SKM-1 treated with dmso at 0.1 percent for 144 hours (cell line): ENCODE measurements around the gene RBX1.
"Not testable (repeated sequence)": the region's sequence is repeated elsewhere in the genome, so short reads cannot be mapped to it uniquely, and the experiment has no call there.

Source experiments
- DNase-seq: peaks from one replicate; lab custom pipeline; 2025; ENCODE audit not compliant: unreplicated experiment; lab: John Stamatoyannopoulos, UW

Gene RBX1

DNA sequence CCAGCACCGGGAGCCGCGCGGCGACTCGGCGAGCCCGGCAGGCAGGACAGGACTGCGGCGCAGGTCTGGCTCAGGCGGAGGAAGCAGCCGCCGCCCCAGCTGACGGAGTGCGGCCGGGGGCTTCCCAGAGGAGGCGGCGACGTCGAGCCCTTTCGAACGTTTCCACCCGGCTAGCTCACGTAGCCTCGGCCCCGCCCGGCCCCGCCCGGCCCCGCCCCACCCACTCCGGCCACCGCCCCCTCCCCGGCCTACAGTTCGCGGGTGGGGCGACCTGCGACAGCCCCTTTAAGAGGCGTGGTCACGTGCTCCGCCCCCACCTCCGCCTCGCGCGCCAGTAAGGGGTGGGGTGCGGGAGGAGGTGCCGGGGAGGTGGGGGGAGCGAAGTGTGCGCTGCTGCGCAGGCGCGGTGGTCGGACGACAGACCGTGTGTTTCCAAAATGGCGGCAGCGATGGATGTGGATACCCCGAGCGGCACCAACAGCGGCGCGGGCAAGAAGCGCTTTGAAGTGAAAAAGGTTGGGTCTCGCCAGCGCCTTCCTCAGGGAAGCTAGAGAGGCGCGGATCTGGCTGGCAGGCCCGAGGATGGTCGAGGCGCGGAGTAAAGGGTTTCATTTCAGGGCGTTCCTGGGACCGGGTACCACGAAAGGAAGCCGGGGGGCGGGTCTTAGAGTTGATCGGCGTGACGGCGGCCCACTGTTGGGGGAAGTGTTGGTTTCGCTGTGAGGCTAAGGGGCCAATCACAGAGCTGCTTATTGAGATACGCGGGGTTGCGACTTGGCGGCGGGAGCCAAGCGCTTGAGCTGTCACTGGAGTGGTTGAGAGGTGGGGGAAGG lies at the start of gene RBX1:
Gene RBX1 (plus strand): TSS at position 417 of the 833 bp plus-strand sequence. CDS start 21 bp downstream, at position 438.
- peak; percentile 96 for DNase-seq

DNA sequence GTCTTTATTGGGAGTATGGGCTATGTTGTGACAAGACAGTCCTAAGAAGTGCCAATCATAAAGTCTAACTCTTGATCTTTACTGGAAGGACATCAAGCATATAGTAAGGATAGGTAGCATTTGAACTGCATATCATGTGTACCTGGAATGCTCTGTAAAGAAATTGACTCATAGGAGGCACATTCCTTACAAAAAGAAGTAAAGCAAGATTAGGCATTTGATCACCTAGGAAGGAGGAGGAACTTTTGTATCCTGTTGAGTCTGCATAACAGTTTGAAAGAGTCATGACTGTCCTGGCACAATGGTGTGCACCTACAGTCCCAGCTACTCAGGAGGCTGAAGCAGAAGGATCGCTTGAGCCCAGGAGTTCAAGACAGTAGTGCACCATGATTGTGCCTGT lies 47.1 kb upstream of the RBX1 start:
- no peak for DNase-seq

DNA sequence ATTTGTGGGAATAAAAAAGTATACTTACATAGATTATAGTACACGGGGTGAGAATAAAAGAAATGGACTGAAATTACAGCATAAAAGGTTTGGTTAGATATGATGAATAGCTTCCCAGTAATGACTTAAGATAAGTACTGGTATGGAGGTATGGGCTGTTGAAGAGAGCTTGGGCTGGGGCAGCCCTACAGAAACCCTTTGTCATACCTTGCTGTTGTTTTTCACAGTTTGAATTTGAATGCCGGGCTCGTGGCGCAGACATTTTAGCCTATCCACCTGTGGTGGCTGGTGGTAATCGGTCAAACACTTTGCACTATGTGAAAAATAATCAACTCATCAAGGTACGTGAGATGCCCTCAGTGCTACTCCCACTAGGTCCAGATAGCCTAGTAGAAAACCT lies 42.3 kb upstream of the RBX1 start:
- no peak for DNase-seq

DNA sequence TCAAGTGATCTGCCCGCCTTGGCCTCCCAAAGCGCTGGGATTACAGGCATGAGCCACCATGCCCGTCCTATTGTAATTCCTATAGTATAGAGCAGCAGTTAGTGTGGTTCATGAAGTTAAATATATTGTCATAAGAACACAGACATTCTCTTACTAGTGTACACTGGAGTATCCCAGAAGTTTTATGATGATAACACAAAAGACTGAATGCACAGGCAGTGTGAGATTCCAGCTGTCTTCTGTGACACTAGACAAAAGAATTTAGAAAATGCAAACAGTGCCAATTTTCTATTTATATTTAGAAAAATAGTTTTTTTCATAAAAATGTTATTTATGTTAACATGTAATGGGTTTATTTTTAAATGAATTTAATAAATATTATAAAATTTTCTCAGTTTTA lies 39.4 kb upstream of the RBX1 start:
- DNase-seq, result no peak

DNA sequence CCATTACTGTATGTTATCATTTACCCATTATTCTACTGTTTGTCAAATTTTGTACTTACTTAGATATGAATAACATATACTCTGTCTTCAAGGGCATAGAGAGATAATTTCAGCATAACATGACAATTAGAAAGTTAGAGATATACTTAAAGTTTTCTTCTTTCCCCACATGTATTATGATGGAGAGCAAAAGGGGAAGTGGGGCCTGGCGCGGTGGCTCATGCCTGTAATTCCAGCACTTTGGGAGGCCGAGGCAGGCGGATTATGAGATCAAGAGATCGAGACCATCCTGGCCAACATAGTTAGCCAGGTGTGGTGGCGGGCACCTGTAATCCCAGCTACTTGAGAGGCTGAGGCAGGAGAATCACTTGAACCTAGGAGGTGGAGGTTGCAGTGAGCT lies 38.2 kb upstream of the RBX1 start:
- DNase-seq, result not testable (repeated sequence)

DNA sequence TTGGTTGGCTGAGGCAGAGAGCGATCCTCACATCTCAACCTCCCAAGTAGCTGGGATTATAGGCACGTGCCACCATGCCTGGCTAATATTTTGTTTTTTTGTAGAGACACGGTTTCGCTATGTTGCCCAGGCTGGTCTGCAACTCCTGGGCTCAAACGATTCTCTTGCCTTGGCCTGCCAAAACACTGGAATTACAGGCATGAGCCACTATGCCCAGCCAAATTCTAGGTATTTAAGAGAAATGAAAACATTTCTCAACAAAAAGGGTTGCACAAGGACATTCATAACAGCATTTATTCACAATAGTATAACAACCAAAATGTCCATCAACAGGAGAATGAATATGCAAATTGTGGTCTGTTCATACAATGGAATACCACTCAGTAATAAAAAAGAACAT lies 31.7 kb upstream of the RBX1 start:
- DNase-seq, result no peak

DNA sequence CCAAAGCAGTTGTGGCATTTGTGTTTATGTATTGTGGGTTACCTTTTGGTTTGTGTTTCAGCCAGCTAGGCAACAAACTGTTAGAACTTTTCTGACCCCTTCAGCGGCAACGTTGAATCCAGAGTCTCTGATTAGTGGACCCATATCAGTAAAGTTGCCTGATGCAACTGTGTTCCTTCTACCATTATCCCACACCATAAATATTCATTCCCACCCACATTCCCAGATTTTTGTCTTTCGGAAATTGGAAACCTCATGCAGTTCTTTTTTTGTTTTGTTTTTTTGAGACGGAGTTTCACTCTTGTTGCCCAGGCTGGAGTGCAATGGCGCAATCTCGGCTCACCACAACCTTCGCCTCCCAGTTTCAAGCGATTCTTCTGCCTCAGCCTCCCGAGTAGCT lies 30.7 kb upstream of the RBX1 start:
- DNase-seq, result no peak

DNA sequence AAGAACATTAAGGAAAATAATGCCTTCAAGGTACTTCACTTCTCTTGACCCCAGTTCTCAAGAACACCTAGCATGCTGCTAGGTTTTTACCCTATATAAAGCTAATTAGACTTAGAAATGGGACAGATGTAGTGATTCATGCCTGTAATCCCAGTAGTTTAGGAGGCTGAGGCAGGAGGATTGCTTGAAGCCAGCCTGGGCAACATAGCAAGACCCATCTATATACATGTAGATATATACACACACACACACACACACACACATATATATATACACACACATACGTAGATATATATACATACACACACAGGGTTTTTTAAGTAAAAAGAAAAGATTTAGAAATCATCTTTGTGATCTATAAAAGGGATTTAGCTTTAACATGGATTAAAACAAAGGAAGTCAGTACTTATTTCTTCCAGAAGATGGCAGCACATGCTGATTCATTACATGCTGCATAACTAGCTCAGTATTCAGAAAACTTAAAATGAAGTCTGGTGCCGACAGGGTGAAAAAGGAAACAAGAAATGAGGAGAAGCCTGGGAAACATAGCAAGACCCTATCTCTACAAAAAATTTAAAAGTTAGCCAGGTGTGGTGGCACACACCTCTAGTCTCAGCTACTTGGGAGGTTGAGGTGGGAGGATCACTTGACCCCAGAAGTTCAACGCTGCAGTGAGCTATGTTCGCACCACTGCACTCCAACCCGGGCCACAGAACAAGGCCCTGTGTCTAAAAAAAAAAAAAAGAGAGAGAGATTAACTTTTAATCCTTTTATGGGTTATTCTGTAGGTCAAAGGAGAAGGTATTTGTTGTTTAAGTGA lies 28.5 kb upstream of the RBX1 start:
- DNase-seq, result peak; percentile 77

DNA sequence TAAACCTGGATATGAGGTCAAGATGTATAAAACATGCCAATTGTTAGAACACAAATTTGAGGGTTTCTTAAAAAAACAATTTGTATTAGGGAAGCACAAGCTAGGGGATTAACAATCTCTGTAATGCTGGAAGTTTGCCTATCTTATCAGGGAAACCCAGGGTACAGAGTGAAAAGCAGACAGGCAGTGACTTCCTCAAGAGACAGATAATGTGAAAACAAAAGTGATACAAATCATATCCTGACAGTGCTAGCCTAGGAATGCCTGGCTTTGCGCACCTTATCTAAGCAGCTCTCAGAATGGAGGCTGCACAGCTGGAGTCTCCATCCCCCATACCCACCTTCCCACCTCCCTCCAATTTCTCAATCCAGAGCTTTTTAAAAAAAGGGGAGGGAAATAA lies 22.5 kb upstream of the RBX1 start:
- no peak for DNase-seq

DNA sequence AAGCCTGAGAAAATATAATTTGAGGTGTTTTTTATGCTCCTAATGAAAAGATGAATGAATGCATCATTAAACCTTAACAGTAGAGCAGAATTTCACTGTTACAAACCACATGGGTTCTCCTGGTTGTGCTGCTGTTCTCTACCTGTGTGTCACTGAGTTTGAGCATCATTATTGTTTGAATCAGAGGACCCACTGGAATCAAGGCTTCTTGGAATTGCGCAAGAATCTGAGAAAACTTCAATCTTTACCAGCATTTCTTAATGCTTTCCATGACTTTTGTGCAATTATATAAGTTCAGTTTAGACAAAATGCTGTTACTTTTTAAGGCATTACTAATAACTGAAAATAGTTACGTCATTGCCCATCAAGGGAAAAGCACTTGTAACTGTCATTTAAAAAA lies 18.8 kb upstream of the RBX1 start:
- DNase-seq, result no peak

DNA sequence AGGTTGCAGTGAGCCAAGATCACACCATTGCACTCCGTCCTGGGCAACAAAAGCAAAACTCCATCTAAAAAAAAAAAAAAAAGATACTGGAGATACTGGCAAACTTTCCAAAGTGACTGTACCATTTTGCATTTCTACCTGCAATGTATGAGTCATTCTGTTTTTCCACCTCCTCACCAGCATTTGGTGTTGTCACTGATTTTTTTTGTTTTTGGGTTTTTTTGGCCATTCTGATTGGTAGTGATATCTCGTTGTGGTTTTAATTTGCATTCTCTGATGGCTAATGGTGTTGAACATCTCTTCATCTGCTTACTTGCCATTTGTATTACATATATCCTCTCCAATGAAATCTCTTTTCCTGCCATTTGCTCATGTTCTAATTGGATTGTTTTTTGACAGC lies 12.0 kb upstream of the RBX1 start:
- no peak for DNase-seq

DNA sequence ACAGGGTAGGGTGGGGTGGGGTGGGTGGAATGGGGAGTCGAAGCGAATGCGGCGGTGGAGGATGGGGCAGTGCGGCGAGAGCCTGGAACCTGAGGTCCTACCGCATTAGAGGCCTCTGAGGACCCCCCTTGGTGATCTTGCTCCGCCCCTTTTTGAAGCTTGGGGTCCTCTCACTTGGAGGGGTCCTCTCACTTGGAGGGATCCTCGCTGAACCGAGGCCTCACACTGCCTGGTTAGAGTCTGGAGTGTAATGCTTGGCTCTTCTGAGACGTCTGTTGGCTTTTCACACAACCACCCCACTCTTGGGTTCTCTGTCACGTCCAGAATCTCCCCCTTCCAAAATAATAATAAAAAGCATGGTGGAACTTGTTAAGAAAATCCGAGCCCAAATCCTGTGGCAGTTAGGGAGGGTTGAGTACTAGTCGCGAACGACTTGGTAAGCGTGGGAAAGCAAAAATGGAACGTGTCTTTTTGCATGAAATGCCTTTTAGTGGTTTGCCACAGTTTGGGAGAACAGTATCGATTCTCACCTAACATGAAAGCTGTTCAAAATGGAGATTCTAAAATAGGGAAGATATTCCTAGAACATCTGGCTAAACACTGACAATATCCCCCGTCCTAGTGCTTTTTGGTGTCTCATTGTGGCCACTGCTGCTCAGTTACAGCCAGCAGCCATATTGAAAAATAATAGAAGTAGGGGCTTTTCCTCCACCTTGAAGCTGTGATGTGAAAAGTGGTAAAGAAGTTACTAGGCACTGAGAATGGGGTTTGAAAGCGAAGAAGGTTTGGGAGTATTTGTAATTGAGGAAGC lies 822 bp downstream of the RBX1 start:
- DNase-seq, result no peak

DNA sequence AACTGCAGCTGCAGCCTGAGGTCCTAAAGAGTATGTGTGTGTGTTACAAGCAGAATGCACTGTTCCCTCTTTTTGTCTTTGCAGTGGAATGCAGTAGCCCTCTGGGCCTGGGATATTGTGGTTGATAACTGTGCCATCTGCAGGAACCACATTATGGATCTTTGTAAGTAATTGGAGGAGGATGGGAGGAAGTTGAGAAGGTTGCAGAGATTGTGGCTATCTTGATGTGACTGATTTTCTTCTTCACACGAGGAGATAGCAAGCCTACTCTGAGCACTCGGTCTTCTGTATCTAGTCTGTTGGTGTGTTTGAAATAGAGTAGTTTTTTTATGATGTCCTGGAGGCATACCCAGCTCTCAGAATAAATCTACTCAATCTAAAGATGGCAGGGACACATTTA lies 2.3 kb downstream of the RBX1 start:
- DNase-seq, result no peak

DNA sequence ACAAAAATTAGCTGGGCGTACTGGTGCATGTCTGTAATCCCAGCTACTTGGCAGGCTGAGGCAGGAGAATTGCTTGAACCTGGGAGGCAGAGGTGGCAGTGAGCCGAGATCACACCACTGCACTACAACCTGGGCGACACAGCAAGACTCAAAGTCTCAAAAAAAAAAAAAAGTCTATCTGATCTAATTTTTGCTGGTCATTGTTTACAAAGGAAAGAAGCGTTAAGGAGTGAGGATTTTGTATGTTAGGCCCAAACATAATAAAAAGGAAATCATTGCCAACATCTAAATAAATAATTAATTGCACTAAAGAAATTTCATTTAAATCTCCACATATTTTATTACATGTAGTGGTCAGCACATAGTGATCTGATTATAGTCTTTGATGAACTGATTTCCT lies 2.9 kb downstream of the RBX1 start:
- no peak for DNase-seq

DNA sequence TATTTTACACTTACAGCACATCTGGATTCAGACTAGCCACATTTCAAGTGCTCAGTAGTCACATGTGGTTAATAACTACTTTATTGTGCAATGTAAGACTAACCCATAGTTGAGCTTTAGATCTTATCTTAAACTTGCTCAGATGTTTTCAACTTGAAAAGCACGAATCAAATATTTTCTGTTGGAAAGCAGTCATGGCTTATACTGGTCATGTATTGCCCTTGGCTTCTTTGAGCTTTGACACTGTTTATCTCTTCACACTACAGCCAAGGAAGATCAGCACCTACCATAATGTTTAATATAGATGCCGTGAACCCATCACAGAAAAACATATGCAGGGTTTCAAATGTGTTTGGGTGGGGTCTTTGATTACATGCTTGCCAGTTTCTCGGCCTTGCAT lies 4.4 kb downstream of the RBX1 start:
- no peak for DNase-seq

DNA sequence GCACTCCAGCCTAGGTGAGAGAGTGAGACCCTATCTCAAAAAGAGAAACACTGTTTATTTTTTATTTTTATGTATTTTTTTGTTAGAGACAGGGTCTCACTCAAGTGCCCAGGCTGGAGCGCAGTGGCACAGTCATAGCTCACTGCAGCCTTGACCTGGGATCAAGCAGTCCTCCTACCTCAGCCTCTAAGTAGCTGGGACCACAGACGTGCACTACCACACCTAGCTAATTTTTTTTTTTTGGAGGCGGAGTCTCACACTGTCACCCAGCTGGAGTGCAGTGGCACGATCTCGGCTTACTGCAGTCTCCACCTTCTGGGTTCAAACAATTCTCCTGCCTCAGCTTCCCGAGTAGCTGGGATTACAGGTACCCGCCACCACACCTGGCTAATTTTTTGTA lies 6.4 kb downstream of the RBX1 start:
- no peak for DNase-seq

DNA sequence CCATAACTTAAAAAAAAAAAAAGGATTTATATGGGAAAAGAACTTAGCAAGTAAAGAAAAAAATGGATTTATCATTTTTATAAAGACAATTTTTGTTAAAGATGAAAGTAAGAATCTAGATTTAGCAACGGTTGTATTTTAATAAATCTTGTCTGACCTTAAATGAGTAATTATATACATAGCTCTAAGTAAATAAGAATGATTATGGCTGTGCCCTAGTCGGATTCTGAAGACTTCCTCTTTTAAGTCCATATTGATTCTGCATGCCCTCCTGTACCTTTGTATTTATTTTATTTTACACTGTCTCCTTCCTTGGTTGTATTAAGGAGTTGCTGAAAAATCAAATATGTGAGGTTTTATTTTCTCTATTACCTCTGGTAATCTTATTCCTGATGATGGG lies 7.1 kb downstream of the RBX1 start:
- DNase-seq, result no peak

DNA sequence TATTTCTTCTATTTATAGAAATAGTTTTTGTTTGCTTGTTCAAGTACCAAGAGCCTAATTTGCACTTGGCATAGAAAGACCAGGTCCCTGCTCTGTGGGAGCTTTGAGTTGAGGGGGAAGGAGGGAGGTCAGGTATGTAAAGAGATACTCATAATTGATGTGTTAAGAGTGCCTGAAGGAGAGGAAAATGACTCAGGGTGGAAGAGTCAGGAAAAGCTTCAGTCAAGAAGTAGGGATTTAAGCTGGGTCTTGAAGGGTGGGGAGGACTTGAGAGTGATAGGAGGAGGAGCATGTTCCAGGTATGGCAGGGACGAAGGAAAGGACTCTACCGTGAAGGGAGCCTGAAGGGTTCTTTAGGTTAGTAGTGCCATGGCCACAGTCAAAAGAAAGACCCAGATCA lies 9.0 kb downstream of the RBX1 start:
- no peak for DNase-seq

DNA sequence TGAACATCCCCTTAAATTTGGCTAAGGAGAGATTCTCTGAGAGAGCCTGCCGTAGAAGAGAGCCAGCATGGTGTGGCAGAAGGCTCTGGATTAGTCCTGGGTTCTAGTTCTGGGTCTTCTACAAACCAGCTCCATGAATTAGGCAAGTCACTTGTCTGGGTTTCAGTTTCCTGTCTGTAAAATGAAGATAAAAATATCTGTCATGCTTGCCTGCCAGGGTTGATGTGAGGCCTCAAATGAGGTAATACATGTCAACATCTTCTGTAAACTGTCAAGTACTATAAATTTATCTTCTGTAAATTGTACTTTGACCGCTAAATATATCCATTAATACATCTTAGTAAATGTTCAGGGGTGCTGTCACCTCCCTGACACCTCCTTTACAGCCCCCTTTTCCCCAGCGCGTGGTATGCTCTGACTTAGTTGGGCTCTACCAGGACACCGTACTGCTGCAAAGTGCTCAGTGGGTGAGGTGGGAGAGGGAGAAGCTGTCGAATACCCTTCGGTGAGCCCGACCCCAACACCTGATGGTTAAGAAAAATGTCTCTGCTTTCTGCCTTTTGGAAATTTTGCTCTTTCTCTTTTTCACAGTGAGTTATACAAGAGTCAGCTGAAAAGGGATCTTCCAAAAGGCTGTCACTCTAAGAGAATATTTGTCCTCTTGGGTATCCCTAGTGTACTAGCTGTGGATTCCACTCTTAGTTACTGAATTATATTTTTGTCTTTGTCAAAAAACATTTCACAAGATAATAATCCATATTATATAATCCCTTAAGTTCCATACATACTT lies 15.0 kb downstream of the RBX1 start:
- no peak for DNase-seq

DNA sequence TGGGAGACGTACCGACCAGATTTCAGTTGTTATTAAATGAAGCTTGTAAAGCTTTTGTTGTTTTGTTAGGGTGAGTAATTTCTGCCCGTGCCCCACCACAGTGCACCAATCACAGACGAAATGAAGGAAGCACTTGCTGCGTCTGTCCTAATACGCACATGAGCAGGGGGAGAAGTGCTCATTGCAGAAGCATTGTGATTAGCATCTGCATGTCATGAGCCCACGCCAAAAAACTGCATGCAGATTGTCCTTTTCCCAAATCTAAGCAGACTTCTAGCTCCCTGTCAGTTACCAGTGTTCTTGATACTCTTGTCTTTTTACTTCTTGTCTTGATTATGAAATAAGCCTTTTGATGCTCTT lies 15.5 kb downstream of the RBX1 start:
- DNase-seq, result no peak
